ENCODE results near the gene RPL10A.
"Not testable (repeated sequence)": the region's sequence is repeated elsewhere in the genome, so short reads cannot be mapped to it uniquely, and the experiment has no call there.

The RPL10A gene

DNA sequence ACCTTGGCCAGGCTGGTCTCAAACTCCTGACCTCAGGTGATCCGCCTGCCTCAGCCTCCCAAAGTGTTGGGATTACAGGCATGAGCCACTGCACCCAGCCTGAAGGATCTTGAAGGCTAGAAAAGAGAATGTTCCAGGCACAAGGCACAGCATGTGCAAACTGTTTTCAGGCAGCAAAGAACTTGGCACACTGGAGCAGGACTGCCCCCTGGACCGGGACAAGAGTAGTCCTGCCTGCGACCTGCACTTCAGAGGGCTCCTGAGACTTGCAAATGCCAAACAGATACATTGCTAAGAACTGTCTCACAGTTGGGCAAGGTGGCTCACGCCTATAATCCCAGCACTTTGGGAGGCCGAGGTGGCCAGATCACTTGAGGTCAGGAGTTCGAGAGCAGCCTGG lies 47.7 kb downstream of the RPL10A start:
- DNase-seq, result not testable (repeated sequence)

DNA sequence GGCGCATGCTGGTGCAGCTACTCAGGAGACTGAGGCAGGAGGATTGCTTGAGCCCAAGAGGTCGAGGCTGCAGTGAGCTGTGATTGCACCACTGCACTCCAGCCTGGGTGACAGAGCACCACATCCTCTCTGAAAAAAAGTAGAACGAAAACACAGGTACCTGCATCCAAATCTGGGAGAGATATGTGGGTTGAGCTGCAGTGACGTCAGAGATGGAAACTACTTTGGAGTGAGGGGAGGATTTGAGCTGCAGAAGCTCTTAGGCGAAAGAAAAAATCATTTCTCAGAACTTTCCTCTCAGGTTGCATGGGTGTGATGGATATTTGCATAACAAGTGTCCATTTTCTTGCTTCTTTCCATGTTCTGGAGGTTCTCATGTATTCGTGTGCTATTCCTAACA lies 48.5 kb downstream of the RPL10A start:
- DNase-seq, result no peak

DNA sequence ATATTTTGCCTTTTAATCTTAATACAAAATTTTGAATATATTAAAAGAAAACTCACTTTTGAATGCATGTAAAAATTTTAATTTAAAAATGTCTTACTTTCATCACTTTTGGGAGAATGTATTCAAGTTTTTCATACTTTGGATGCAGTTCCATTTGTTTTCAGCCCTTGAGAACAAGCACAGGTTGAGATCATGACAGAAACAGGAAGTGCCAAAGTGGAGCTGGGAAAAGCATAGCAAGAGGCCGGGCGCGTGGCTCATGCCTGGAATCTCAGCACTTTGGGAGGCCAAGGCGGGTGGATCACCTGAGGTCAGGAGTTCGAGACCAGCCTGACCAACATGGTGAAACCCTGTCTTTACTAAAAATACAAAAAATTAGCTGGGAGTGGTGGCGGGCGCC lies 49.8 kb downstream of the RPL10A start:
- DNase-seq, result not testable (repeated sequence)

DNA sequence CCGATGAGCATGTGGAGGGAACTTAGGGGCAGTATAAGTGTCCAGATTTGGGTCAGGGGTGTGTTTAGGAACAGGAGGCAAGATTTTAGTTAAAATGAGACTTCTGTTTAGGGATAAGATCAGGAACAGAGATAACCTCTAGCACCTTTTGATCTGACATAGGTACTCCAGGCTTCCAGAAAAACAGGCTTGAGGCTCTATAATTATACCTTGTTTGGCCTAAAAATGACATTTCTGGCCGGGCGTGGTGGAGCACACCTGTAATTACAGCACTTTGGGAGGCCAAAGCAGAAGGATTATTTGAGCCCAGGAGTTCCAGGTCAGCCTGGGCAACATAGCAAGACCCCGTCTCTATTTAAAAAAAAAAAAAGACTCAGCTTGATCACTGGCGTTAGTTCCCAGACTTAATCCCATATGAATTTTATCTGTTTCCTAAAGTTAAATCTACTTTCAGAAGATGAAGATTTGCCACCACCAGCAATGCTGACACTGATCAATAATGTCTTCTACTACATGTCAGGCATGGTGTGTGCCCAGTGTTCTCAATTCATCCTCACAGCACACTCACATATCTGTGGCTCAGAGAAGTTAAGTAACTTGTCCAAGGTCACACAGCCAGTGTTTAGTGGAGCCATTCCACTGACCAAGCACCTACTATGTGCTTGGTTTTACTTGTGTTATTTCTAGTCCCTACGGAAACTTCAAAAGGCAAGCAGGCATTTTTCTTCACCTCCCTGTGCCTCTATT lies 50.5 kb downstream of the RPL10A start:
- no peak for DNase-seq

DNA sequence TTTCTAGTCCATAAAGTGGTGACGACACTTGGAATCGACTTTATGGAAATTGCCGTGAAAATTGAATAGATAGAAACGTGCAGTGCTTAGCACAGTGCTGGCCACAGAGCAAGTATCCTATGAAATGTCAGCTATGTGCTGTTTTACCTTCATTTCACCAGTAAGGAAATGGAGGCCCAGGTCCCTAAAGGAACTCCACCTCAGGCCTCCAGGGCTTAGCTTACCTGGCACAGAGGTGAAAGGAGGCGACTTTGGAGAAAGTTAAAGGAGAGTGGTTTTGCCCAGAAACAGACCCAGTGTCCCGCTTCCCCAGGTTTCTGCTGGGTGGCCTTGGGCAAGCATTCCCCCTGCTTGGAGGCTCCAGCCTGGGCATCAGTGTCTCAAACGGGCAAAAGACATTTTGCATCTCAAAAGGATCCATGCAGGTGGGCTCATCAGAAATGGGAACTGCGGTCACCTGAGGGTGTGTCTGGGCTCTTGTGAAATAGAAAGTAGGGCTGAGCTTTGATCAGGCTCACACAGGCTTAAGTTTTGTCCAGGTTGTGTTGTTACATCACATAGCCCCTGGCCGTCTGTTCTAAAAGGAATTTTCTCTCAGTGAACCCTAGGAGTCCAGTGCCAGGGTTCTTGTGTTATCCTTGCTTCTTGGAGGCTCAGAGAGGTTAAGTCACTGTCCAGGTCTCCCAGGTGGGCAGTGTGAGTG lies 51.3 kb downstream of the RPL10A start:
- no peak for DNase-seq
